SHP77 treated with DMSO at 0.1 percent for 48 hours (cell line): Measurements from ENCODE around the gene TBC1D14.
A peak's percentile ranks its signal among the peaks of the same experiment; 100 is the strongest.
"Not testable (repeated sequence)": the region's sequence is repeated elsewhere in the genome, so short reads cannot be mapped to it uniquely, and the experiment has no call there.

Source experiments
- DNase-seq: peaks from one replicate; lab custom pipeline; 2025; lab: John Stamatoyannopoulos, UW

Gene TBC1D14

DNA sequence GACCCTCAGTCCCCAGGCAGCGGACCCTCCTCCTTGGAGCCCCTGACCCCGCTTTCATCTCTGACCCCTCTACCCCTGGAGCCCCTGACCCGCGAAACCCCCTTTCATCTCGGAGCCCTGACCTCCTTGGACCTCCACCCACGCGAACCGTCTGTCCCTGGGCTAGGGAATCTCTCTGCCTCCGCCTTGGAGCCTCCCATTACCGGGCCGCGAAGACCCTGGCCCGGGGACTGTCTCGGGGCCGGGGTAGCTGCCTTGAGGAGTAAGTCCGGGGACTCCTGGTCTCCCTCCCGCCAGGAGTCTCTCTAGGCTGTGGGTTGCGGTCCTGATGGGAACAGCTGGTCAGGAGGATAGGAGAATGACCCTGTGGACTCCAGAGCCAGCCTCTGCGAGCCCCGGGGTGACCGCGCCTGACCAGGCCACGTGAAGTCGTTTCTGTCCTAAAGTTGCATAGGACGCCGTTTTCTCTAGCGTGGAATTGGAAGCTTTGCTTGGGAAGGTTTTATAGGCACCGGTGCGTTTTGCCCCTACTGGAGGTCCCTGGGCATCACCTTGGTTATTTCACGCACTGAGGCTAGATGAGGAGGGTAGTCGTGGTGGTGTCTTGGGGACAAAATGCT, 824 bp downstream of the TBC1D14 start:
- no peak for DNase-seq

DNA sequence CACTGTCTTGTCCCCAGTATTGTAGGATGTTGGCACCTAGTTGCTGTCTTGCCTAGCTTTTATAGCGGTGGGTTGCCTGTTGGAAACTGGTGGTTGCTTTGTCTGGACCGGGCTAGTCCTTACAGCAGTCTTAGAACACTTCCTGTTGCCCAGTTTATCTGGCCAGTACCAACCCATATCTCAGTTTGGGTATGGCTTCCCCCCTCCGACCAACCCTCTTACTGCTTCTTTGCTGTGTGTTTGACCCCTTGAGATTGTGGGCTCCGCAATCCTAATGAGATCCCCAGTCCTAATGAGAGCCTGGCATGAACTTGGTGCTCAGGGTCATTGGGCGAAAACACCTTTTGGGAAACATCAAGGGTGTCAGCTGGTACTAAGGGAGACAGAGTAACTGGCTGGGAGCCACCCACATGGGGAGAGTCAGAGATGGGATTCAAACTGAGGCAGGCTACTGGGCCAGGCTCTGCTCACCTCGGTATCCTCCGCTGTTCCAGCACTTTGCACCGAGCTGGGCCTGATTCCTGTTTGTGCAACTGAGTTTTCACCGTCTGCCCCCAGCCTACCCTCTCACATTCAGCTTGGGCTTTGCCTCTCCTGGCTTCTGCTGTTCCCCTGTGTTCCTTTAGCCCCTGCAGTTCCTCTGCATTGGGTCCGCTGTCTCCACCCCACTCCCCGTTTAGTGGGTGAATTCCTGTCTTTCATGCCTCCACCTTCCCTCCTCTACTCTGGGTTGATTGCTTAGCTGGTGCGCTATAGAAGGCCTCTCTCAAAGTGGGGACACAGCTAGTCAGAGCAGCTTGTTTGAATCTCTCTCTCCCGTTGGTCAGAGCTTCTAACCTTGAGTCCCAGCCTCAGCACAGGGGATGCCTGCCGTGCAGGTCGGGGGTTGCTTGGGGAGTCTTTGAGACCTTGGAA, 1.6 kb downstream of the TBC1D14 start:
- DNase-seq, result no peak

DNA sequence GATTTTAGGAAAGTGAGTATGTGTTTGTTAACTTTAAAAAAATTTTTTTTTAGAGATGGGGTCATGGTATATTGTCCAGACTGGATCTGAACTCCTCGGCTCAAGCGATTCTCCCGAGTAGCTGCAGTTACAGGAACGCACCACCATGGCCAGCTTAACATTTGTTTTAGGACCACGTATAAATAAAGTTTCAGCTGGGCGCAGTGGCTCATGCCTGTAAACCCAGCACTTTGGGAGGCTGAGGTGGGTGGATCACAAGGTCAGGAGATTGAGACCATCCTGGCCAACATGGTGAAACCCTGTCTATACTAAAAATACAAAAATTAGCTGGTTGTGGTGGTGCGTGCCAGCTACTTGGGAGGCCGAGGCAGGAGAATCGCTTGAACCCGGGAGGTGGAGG, 2.3 kb downstream of the TBC1D14 start:
- not testable (repeated sequence) for DNase-seq

DNA sequence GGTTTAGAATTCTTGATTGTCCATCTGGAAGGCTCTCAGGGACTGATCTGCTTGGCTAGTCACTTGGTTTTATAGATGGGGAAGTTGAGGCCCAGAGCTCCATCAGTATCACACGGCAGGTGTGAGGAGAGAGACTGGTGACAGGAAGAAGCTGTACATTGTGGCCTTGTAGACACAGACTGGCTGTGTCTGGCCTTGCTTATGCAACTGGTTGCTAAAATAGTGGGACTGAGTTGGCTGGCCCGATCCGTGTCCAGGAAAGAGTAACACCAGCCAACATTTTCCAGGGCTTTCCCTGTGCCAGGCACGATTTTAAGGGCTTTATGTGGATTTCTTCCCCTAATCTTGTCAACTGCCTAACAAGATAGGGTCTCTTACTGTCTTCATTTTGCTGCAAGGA, 2.8 kb downstream of the TBC1D14 start:
- DNase-seq, result no peak

DNA sequence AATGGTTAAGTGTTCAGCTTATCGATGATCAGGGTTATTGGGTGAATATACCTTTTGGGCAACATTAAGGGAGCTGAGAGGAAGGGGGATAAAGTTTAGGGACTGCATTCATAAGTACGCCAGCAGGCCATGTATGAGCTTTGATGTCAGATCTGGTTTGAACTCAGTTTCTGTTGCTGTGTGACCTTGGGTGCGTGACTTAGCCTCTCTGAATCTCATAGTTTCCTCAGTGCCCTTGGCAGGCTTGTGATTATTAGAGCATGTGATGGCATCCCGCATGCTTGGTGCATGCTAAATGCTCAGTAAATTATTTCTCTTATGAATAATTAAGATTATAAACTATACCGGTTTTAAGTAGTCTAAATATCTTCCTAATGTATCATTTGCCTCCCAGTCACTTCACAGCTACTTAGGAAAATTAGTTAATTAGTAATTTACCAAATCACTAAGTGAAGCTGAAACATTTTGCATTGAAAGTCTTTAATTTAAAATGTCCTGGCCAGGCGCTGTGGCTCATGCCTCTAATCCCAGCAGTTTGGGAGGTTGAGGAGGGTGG, 3.8 kb downstream of the TBC1D14 start:
- DNase-seq, result no peak

DNA sequence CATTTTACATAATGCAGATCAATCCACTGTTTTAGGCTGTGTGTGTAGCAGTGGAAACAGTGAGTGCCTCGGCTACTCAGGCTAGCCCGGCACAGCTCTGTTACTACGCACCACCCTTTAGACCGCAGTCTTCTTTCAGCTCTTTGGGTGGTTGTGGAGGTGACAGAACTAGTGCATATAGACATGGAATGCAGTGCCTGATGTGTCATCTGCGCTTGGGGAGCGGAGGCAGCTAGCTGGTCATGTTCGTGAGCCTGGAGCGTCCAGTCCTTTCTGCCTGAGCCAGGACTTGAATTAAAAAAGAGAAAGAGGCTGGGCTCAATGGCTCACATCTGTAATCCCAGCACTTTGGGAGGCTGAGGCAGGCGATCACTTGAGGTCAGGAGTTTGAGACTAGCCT, 4.8 kb downstream of the TBC1D14 start:
- no peak for DNase-seq

DNA sequence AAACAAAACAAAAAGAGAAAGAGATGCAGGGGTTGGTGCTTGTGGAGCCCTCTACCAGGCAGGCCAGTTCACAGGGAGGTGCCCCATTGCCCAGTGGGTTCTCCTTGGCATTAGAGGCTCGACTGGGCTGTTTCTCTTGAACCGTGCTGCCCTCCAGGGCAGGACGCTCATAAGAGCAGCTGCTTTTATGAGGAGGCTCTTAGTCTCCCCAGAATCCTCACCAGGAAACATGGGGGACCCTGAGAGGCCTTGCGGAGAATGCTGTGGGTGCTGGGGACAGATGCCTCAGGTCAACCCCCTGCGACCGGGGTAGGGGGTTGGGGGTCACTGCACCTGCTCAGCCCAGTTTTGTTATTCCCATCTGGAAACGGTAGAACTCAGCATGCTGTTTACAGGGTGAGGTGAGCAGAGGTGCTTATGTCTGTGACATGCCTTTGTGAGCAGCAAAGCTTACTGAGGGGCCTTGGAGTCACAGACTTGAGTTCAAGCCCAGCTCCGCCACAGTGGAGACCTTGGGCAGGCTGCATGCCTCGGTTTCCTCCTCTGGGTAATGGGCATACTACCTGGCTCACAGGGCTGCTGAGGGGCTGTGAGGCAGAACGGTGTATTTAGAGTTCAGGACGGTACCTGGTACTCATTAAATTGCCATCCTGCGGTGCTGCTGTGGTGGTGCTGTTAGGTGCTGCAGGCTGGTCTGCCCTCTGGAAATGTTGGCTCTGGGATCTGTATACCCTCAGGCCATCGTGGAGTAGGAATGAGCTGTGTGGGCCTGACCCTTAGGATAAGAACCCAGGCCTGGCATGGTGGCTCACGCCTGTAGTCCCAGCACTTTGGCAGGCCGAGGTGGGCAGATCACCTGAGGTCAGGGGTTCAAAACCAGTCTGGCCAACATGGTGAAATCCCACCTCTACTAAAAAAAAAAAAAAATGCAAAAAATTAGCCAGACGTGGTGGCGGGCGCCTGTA, 5.7 kb downstream of the TBC1D14 start:
- DNase-seq, result no peak

DNA sequence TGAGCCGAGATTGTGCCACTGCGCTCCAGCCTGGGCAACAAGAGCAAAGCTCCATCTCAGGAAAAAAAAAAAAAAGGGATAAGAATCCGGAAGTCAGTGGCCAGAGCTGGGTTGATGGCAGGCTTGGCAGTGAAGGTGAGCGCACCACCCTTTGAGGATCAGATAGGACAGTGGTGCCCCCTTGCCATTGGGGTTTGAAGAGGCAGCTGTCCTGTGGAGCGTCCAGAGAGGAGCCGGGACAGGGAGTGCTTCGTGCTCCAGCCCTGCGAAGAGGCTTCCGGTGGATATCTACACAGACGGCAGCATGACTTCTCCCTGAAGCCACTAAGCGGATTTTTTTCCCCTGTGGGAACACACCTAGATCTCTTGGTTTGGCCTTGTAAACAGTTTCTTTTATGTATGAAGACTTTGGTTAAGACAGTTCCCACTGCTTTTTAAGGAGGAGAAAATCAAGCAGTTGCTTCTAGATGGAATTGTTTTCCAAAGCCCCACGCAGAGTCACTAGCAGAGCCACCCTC, 6.5 kb downstream of the TBC1D14 start:
- DNase-seq, result no peak

DNA sequence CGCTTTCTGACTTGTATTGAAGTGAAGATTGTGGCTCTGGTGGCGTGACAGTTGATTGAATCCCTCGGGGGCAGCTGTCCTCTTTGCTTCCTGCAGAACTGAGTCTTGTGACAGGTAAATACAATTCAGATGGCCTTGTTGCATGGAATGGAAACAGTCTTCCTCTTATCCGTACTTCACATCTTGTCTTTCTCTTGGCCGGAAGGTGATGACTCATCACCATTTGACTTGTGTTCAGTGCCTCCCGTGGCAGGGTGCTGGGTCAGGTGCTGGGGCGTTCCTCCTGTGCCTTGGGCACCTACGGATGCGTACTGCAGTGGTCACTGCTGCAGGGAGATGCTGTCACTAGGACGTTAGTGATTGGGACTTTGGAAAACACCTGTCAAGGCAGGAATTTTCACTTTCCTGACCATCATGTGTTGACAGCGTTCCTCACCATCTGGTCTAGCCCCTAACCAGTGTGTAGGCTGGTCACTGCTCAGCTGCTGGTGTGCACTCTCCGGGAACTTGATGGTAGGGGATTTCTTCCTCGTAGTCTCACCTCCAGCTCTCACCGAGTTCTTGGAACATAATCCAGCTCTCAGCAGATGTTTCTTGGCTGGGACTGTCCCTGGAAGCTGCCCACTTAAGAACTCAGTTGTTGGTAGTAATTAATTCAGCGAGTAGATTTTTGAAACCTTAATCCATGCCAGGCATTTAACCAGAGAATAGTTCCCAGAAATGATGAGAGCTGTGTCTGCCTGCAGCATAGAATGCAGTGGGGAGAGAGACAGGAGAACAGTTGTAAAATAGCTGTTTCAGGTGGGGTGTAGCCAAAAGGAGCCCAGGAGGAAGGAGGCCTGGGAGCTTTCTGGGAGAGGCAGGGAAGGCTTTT, 7.2 kb downstream of the TBC1D14 start:
- no peak for DNase-seq

DNA sequence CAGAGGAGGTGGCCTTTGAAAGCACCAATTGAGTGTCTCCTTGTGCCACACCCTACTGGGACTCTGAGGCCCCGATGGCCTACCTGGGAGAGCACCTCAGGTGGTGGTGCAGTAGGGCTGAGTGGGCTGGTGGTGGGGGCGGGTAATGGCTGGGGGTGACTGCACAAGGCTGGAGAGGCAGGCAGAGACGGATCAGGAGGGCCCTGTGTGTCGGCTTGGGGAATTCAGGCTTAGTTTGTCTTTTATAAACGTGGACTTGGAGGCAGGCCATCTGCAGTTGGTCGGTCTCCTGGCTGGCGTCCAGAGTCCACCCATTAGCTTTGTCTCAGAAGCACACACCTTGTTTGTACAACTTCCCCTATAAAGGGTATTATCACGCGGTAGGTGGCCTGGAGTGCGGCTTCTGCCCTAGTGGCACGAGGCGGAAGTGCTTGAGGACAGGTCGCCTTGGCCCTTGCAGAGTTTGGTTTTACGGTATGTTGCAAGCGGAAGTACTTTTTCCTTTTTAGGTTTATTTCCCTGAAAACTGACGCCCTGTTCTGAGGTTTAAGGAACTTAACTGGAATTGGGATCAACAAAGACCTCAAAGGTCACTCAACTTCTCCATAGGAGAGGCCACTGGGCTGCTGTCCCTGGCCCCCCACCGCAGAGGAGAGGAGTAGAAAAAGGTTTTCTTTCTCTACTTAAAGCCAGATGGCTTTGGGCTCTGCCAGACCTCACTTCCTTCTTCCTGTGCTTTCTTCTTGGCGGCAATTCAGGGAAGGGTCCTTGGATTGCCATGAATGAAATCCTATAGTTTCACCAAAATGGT, 8.0 kb downstream of the TBC1D14 start:
- peak; percentile 88 for DNase-seq

DNA sequence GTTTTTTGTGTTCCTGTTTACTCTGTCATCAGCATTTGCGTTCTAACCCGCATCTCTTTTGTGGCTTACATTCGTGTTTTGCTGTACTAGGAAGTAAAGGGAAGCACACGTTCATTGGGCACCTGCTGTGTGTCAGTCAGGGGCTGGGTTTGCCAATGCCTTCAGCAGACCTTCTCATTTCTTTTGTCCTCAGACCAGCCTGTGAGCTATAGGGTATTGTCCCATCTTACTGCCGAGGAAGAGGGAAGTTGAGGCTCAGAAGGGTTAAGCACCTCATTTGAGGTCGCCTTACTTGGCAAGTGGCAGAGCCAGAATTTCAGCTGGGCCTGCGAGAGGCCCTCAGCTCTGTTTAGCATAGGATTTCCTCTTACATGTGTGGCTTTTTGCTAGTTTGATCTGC, 8.7 kb downstream of the TBC1D14 start:
- DNase-seq, result no peak

DNA sequence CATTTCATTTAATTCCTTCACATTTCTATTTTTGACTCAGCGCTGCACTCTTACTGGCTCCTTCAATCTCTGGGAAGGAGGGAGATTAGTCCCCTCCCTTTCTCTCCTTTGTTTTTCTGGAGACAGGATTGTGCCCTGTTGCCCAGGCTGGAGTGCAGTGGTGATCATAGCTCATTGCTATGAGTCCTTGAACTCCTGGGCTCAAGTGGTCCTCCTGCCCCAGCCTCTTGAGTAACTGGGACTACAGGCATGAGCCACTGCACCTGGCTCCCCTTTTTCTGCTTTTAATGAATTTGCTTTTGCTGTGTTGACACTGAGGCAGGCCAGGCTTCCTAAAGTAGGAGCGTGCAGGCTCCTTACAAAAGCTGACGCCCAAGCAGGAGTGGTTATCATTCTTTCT, 10.5 kb downstream of the TBC1D14 start:
- DNase-seq, result no peak

DNA sequence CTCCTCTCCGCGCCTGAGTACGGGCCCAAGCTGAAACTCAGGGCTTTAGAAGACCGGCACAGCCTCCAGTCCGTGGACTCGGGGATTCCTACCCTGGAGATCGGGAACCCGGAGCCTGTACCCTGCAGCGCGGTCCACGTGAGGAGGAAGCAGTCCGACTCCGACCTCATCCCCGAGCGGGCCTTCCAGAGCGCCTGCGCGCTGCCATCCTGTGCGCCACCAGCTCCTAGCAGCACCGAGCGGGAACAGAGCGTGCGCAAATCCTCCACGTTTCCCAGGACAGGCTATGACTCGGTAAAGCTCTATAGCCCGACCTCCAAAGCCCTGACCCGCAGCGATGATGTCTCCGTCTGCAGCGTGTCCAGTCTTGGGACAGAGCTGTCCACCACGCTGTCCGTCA, 13.9 kb downstream of the TBC1D14 start:
- no peak for DNase-seq

DNA sequence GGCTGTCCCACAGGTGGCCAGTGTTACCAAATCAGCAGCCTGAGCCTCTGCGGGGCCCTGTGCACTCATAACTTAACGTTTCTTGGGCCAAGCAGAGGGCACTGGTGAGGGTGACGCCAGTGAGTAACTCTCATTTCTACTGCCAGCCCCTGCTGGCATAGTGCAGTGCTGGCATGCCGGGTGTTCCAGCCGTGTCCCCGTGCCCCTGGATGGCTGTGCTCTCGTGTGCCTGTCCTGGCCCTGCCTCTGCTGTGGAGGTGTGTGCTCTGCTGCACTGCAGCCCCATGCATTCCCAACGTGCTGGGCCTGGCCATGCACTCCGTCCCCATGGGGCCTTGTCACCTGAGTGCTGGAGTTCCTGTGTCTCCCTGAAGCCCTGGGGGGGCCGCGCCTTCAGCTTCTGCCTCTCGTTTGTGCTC, 14.7 kb downstream of the TBC1D14 start:
- DNase-seq, result no peak

DNA sequence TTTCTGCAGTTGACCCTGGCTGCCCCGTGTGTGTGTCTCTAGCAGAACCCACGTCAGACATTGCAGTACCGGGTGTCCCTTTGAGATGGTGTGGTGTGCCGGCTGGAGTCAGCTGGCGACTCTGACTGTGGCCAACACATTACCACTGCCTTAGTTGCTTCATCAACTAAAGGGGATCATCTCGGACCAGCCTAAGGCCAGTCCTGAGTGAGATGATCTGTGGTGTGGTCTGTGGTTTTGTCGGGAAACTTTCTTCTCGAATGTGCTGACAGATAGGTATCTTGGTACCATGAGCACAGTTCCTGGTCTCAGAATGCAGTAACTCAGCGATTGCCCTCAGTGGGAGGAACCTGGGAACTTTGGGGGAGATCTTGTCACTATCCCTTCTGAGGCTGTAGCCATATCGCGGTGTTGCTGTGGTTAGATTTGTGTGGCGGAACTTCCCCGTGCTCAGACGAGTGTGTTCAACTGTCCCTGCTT, 15.8 kb downstream of the TBC1D14 start:
- no peak for DNase-seq

DNA sequence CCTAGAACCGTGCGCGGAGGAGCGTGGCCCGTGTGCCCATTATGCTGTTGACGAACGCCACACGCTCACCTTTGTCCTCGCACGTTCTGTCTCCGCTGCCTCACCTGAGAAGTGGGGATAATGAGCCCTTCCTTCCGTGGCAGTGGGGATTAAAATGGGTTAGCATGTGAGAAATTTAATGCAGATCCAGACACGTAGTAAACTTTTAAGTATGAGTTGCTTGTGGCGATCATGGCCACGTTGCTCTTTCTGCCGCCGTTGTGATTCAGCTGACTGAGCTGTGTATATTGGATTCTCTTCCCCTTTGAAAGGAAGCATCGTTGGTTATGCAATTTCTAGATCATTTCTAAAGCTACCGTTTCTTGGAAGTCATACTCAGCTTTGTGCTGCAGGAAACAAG, 16.5 kb downstream of the TBC1D14 start:
- DNase-seq, result no peak

DNA sequence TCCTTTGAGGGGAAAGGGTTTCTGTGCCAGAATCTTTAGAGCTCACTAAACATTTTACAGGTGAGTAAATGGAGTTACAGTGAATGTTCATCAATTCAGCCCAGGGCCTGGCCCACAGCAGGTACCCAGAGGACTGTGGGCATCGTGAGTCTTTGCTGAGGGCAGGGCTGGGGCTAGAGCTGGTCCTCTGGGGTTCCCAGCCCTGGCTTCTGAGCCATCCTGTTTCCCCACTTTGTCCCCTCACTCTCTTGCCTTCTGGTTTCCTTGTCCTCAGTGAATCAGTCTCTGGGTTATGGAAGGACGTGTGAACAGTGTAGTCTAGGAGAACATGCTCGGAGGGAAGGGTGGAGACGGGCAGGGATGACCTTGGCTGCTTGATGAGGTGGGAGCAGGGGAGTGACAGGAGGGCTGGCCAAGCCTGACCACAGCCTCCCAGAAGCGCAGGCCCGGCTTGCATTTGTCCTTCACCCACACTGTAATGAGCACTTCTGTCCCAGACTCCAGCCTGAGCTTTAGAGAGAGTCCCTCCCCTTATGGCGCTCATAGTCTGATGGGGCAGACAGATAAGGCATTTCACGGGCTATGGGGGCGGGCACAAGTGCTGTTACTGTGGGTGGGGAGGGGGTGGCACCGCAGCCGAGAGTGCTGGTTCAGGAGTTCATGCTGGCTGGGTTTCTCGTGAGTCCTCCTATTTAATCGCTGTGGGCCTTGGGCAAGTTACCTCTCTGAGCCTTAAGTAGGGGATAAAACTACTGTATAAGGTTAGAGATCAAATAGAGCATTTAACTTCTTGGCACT, 17.3 kb downstream of the TBC1D14 start:
- DNase-seq, result no peak

DNA sequence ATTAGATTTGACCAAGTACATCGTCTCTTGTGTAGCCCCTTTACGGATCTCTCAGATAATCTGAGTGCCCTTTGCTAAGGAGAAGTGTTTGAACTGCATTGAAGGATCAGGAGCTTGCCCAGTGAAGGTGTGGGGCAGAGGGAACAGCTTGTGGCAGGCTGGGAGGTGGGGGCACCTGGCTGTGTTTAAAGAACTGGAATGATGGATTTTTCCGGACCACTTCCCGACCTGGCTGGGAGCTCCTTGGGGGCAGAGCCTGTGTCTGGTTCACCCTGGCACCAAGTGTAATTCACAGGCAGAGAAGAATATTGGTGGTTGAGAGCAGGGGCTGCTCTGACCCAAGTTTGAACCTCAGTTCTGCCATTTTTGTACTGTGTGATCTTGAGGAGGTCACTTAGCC, 18.5 kb downstream of the TBC1D14 start:
- no peak for DNase-seq

DNA sequence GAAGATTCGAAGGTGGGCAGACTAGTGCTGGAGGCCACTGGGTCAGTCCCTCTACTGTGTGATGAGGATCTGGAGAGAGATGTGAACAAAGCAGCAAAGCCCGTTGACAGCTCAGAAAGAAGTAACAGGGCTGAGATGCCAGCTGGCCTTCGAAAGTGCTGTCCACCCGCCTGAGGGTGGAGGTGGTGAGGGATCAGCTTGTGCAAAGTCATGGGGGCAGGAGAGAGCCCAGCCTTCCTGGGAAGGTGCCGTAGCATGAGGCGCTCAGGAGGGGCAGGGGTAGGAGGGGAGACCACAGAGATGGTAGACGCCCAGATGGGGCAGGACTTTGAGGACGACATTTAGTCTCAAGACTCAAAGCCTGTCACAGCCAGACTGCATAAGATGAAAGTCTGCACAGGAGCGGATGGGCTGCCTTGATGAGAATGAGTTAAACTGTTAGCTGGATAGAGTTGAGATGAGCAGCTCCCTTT, 19.7 kb downstream of the TBC1D14 start:
- DNase-seq, result no peak
